Peyer's patch (tissue), 4 donors: ENCODE results near the gene YARS1. TPM values are rescaled to one million over a fixed set of nuclear protein-coding genes. Genes with fewer than 3 reads are reported as not detected.
"Not testable (repeated sequence)": the region's sequence is repeated elsewhere in the genome, so short reads cannot be mapped to it uniquely, and the experiment has no call there.

Experiments
- DNase-seq, 3 donors: peaks; one replicate each; pipeline ENCODE4 v3.0.0-alpha.2; 2017 to 2019
- H3K27ac ChIP-seq, 4 donors: fragments of 200-600 bp; sonication (generic); one replicate each; pipeline ENCODE4 v1.5.1; 2016 to 2019
- H3K27me3 ChIP-seq, 2 donors: fragments of 200-600 bp; sonication (generic); one replicate each; pipeline ENCODE4 v1.5.1; 2019
- H3K36me3 ChIP-seq, 3 donors: fragments of 200-600 bp; sonication (generic); one replicate each; pipeline ENCODE4 v1.5.1; 2016 to 2019
- H3K4me1 ChIP-seq, 4 donors: fragments of 200-600 bp; sonication (generic); one replicate each; pipeline ENCODE4 v1.5.1; 2016 to 2019
- H3K4me3 ChIP-seq, 4 donors: fragments of 200-600 bp; sonication (generic); 1 replicate in 3 of 4; 2 replicates in 1 of 4; pipeline ENCODE4 v1.5.1; 2016 to 2019; ENCODE audit warnings: mild to moderate bottlenecking in 1 of 4
- H3K9me3 ChIP-seq, 4 donors: fragments of 200-600 bp; sonication (generic); one replicate each; pipeline ENCODE4 v1.5.1; 2016 to 2019; ENCODE audit warnings: mild to moderate bottlenecking in 1 of 4
- POLR2A ChIP-seq, 2 donors: fragments of 450-650 bp; IDR thresholded peaks; one replicate each; pipeline ENCODE4 v1.5.1; 2017; ENCODE audit warnings: antibody characterized with exemption in 2 of 2, mild to moderate bottlenecking in 2 of 2, moderate library complexity in 2 of 2
- total RNA-seq, 4 donors: library from RNA; depleted of rRNA; stranded (reverse); fragments of >200 nt; gene quantifications; one replicate each; pipeline ENCODE4 v1.1.0, GENCODE V29; 2016
- TF ChIP-seq, protein P1 (sequence below), 6 experiments: fragments of 450-650 bp in 4 of 6; fragments of 200-600 bp in 2 of 6; sonication (generic) in 1 of 6; IDR thresholded peaks; one replicate each; pipeline ENCODE4 v1.5.1; 2017 to 2019; ENCODE audit warnings: antibody characterized with exemption in 6 of 6, mild to moderate bottlenecking in 3 of 6, moderate library complexity in 1 of 6

YARS1 gene
- total RNA-seq, 4 donors from 2014 or later, result 29.6 to 93.3 (median 50.4) TPM

DNA sequence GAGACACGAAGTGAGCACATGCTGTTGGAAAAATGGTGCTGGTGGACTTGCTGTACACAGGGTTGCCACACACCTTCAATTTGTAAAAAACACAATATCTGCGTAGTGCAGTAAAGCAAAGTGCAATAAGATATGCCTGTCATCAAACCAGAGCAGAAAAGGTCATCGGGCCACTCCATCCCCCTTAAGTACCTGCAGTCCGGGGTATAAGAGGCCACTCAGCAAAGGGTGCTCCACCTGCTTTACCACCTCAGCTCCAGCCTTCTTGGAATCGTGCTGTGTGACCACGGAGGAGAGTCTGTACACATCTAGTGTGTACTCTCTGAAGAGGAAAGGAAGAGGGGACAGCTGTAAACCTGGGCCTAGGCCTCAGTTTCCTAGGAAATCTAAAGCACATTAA lies 10.9 kb downstream of the YARS1 start:
- no peak overlapping the region for H3K27ac ChIP-seq
- H3K4me1 ChIP-seq, result no peaks in the 10 kb centered on the region
- DNase-seq, result no peak
- no peaks in the 10 kb centered on the region for H3K27me3 ChIP-seq
- TF ChIP-seq POLR2A (IDR thresholded peaks at IDR 0.05), result no peak
- TF ChIP-seq, protein P1, sequence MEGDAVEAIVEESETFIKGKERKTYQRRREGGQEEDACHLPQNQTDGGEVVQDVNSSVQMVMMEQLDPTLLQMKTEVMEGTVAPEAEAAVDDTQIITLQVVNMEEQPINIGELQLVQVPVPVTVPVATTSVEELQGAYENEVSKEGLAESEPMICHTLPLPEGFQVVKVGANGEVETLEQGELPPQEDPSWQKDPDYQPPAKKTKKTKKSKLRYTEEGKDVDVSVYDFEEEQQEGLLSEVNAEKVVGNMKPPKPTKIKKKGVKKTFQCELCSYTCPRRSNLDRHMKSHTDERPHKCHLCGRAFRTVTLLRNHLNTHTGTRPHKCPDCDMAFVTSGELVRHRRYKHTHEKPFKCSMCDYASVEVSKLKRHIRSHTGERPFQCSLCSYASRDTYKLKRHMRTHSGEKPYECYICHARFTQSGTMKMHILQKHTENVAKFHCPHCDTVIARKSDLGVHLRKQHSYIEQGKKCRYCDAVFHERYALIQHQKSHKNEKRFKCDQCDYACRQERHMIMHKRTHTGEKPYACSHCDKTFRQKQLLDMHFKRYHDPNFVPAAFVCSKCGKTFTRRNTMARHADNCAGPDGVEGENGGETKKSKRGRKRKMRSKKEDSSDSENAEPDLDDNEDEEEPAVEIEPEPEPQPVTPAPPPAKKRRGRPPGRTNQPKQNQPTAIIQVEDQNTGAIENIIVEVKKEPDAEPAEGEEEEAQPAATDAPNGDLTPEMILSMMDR (IDR thresholded peaks at IDR 0.05), result no peak
- H3K9me3 ChIP-seq, result no peaks in the 10 kb centered on the region
- peaks cover 0 to 58% (median 0%) of the 10 kb centered on the region in 3 donors for H3K36me3 ChIP-seq
- H3K4me3 ChIP-seq, result no peak overlapping the region

DNA sequence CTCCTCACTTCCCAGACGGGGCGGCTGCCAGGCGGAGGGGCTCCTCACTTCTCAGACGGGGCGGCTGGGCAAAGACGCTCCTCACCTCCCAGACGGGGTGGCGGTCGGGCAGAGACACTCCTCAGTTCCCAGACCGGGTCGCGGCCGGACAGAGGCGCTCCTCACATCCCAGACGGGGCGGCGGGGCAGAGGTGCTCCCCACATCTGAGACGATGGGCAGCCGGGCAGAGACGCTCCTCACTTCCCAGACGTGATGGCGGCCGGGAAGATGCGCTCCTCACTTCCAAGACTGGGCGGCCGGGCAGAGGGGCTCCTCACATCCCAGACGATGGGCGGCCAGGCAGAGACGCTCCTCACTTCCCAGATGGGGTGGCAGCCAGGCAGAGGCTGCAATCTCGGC lies 12.7 kb downstream of the YARS1 start:
- H3K36me3 ChIP-seq, result peaks cover 0 to 48% (median 0%) of the 10 kb centered on the region in 3 donors

DNA sequence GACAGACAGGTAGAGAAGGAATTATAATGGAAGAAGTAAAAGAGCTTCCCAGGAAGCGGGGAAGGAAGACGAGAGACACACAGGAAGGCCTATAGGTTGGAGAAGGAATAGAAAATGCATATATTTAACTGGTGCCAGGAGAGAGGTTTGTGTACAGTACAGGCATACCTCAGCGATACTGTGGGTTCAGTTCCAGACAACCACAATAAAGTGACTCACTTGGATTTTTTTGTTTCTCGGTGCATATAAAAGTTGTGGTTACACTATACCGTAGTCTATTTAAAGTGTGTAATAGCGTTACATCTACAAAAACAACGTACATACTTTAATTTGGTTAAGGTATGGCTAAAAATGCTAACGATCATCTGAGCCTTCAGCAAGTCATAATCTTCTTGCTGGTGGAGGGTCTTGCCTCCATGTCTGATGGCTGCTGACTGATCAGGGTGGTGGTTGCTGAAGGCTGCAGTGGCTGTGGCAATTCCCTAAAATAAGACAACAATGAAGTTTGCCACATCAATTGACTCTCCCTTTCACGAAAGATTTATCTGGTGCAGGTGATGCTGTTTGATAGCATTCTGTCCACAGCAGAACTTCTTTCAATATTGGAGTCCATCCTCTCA lies 16.0 kb downstream of the YARS1 start:
- no peak overlapping the region for H3K4me3 ChIP-seq
- H3K4me1 ChIP-seq, result no peaks in the 10 kb centered on the region
- H3K9me3 ChIP-seq, result no peaks in the 10 kb centered on the region
- no peak for DNase-seq
- TF ChIP-seq, protein P1 (IDR thresholded peaks at IDR 0.05), result no peak
- TF ChIP-seq POLR2A (IDR thresholded peaks at IDR 0.05), result no peak
- H3K27me3 ChIP-seq, result no peaks in the 10 kb centered on the region
- no peak overlapping the region for H3K27ac ChIP-seq
- peaks cover 0 to 44% (median 0%) of the 10 kb centered on the region in 3 donors for H3K36me3 ChIP-seq

More for the DNA sequence above, 12.7 kb downstream of the YARS1 start:
- DNase-seq, H3K27me3 ChIP-seq, H3K9me3 ChIP-seq, H3K4me3 ChIP-seq, H3K4me1 ChIP-seq, H3K27ac ChIP-seq: not testable (repeated sequence)

DNA sequence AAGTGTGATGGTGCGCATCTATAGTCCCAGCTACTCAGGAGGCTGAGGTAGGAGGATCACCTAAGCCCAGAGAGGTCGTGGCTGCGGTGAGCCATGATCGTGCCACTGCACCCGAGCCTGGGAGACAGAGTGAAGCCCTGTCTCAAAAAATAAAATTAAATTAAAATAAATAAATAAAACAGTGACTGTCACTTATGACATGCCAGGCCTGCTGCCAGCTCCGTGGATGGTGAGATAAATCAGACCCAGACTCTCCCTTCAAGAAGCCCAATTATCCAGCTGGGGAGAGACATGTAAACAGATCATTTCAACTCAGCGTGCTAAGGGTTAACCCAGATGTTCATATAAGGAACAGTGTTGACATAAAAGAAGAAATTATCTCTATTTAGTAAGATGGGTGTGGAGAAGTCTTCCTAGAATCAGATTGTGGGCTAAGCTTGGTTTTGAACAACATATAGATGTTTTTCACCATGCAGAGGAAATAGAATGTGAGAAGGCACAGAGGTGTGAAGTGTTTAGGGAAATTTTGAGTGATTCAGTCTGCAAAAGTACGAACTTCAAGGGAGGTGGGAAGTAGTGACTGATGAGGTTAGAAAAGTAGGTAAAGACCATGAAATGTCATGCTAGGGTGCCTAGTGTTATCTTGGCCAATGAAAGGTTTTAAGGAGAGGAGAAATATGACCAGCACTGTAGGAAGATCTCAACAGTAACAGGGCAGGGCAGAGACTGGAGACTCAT lies 18.3 kb downstream of the YARS1 start:
- no peaks in the 10 kb centered on the region for H3K4me1 ChIP-seq
- H3K27me3 ChIP-seq, result no peaks in the 10 kb centered on the region
- TF ChIP-seq, protein P1 (IDR thresholded peaks at IDR 0.05), result no peak
- TF ChIP-seq POLR2A (IDR thresholded peaks at IDR 0.05), result no peak
- H3K4me3 ChIP-seq, result no peak overlapping the region
- H3K27ac ChIP-seq, result no peak overlapping the region
- H3K9me3 ChIP-seq, result no peaks in the 10 kb centered on the region
- no peak for DNase-seq
- peaks cover 0 to 39% (median 0%) of the 10 kb centered on the region in 3 donors for H3K36me3 ChIP-seq

DNA sequence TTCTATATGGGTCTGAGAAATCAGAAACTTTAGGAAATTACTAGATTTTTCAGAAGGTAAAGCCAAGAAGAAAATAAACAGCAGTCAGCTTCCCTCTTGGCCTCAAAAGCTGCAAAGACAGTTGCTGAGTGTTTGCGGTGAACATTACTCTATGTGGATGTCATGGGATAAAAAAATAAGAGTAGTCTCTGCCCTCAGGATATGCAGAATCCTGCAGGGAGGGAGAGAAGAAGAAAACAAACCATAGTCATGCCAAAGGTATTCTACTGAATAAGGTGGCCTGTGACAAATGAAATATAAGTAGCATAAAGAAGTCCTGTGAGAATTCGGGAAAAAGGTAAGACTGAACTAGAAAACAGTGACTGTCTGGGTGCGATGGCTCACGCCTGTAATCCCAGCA lies 19.0 kb downstream of the YARS1 start:
- H3K9me3 ChIP-seq, result no peaks in the 10 kb centered on the region
- H3K36me3 ChIP-seq, result peaks cover 0 to 39% (median 0%) of the 10 kb centered on the region in 3 donors
- no peak for DNase-seq
- TF ChIP-seq, protein P1 (IDR thresholded peaks at IDR 0.05), result no peak
- TF ChIP-seq POLR2A (IDR thresholded peaks at IDR 0.05), result no peak
- H3K27ac ChIP-seq, result no peak overlapping the region
- no peaks in the 10 kb centered on the region for H3K4me1 ChIP-seq
- no peaks in the 10 kb centered on the region for H3K27me3 ChIP-seq
- H3K4me3 ChIP-seq, result no peak overlapping the region

DNA sequence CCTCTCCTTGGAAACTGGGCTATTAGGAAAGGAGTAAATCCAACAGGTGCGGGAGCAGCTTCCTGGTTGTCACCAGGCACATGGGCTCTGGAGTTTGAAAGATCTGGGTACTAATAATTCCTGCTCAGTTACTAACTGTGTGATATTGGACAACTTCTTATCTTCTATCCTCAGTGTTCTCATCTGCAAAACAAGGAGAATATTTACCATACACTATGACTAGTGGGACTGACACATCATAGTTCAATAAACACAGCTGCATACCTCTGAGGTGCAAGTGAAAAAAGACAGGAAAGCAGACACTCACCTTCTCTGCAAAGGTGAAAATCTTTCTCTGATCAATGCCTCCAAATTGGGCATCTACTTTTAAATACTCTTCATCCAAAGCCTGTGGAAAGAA lies 19.7 kb downstream of the YARS1 start:
- Histone ChIP-seq H3K27ac (no peak overlapping the region), H3K4me3 (no peak overlapping the region), H3K27me3 (no peaks in the 10 kb centered on the region), H3K4me1 (no peaks in the 10 kb centered on the region), H3K9me3 (no peaks in the 10 kb centered on the region), H3K36me3 (peaks cover 0 to 39% (median 0%) of the 10 kb centered on the region in 3 donors)
- DNase-seq, result no peak
- TF ChIP-seq, protein P1 (IDR thresholded peaks at IDR 0.05), result no peak
- TF ChIP-seq POLR2A (IDR thresholded peaks at IDR 0.05), result no peak

DNA sequence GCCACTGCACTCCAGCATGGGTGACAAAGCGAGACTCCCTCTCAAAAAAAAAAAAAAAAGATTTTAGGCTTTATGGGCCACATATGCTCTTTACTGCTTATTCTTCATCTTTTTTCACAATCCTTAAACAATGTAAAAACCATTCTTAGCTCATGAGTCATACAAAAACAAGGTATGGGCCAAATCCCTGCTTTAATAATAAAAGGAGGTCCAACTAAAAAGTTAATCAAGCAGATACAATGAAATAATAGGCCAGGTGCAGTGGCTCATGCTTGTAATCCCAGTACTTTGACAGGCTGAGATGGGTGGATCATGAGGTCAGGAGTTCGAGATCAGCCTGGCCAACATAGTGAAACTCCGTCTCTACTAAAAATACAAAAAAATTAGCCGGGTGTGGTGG lies 21.4 kb downstream of the YARS1 start:
- H3K4me3 ChIP-seq, DNase-seq: not testable (repeated sequence)

More for the DNA sequence above, 21.4 kb downstream of the YARS1 start:
- peaks cover 0 to 49% (median 0%) of the 10 kb centered on the region in 3 donors for H3K36me3 ChIP-seq
- H3K4me1 ChIP-seq, H3K27me3 ChIP-seq, H3K9me3 ChIP-seq, H3K27ac ChIP-seq: not testable (repeated sequence)
